SHP77 (cell line): ENCODE data around the gene C1orf94.
"Not testable (repeated sequence)": the region's sequence is repeated elsewhere in the genome, so short reads cannot be mapped to it uniquely, and the experiment has no call there.

Experiments used
- DNase-seq, 2 experiments: peaks; one replicate each; lab custom pipeline; 2025; lab: John Stamatoyannopoulos, UW

Gene C1orf94

GRCh38 chr1:34164771-34165391, 11.8 kb upstream of the C1orf94 start, which contains the start of gene CSMD2:
Gene CSMD2, minus strand, starts transcription at chr1:34165230. Its CDS starts 133 bp downstream, at chr1:34165097.
- DNase-seq, result no peak

- DNase-seq, result no peak
Measured at GRCh38 chr1:34165422-34165921, 11.2 kb upstream of the C1orf94 start.

- DNase-seq, result no peak
Measured at GRCh38 chr1:34166191-34166624, 10.5 kb upstream of the C1orf94 start.

- DNase-seq, result no peak
Measured at GRCh38 chr1:34166625-34167361, 9.9 kb upstream of the C1orf94 start.

GRCh38 chr1:34167389-34167788, 9.3 kb upstream of the C1orf94 start:
- no peak for DNase-seq

- DNase-seq, result no peak
Measured at GRCh38 chr1:34175744-34176143, 963 bp upstream of the C1orf94 start.

- no peak for DNase-seq
Measured at GRCh38 chr1:34178072-34178471, 1.4 kb downstream of the C1orf94 start.

- DNase-seq, result not testable (repeated sequence)
Measured at GRCh38 chr1:34183381-34183780, 6.7 kb downstream of the C1orf94 start.

- no peak for DNase-seq
Measured at GRCh38 chr1:34186741-34187494, 10.2 kb downstream of the C1orf94 start.

- no peak for DNase-seq
Measured at GRCh38 chr1:34188418-34188817, 11.7 kb downstream of the C1orf94 start.

GRCh38 chr1:34188985-34189384, 12.3 kb downstream of the C1orf94 start:
- DNase-seq, result no peak

- no peak for DNase-seq
Measured at GRCh38 chr1:34190692-34191091, 14.0 kb downstream of the C1orf94 start.

- DNase-seq, result no peak
Measured at GRCh38 chr1:34192621-34193020, 15.9 kb downstream of the C1orf94 start.

- no peak for DNase-seq
Measured at GRCh38 chr1:34199927-34200326, 23.2 kb downstream of the C1orf94 start.

GRCh38 chr1:34212673-34213072, 36.0 kb downstream of the C1orf94 start:
- no peak for DNase-seq

GRCh38 chr1:34213956-34214355, 37.2 kb downstream of the C1orf94 start:
- no peak for DNase-seq

GRCh38 chr1:34231441-34231840, 54.7 kb downstream of the C1orf94 start:
- no peak for DNase-seq

- no peak for DNase-seq
Measured at GRCh38 chr1:34235594-34235993, 58.9 kb downstream of the C1orf94 start.

- no peak for DNase-seq
Measured at GRCh38 chr1:34236089-34236488, 59.4 kb downstream of the C1orf94 start.

GRCh38 chr1:34237151-34237815, 60.6 kb downstream of the C1orf94 start:
- DNase-seq, result no peak

GRCh38 chr1:34245967-34246366, 69.3 kb downstream of the C1orf94 start:
- DNase-seq, result no peak

- DNase-seq, result no peak
Measured at GRCh38 chr1:34250342-34250741, 73.6 kb downstream of the C1orf94 start.
